GM12878 (cell line): ENCODE data around the gene SETBP1. TPM values are rescaled to one million over a fixed set of nuclear protein-coding genes. Genes with fewer than 3 reads are reported as not detected.

Source experiments
- ATAC-seq: fragments of 200-7000 bp; cut with Tn5 transposase; 3 replicates; pipeline ENCODE4 v1.9.1; 2020; ENCODE audit warnings: mild to moderate bottlenecking, moderate library complexity
- BruUV-seq: library from RNA; stranded (reverse); fragments of 400-500 nt; replicated peaks from 2 replicates; lab custom pipeline; 2021; lab: Mats Ljungman, UMichigan
- CTCF ChIA-PET: fragments of 300-600 bp; sonication (Branson Sonifier 250); formaldehyde crosslinking; extraction: SDS; loops from one replicate; lab custom pipeline; 2021; ENCODE audit warnings: inconsistent platforms; lab: Yijun Ruan, JAX
- POLR2A ChIA-PET: fragments of 350-600 bp; formaldehyde crosslinking; extraction: SDS; loops from one replicate; lab custom pipeline; 2021; ENCODE audit warnings: inconsistent platforms; lab: Charles Lee
- RAD21 ChIA-PET: fragments of 300-600 bp; sonication (Branson Sonifier 250); formaldehyde crosslinking; loops from one replicate; lab custom pipeline; 2023; ENCODE audit warnings: antibody characterized with exemption; ENCODE audit not compliant: unreplicated experiment; lab: Charles Lee
- SMC1A ChIA-PET: fragments of 300-600 bp; sonication (Branson Sonifier 250); formaldehyde crosslinking; loops from one replicate; lab custom pipeline; 2023; ENCODE audit not compliant: unreplicated experiment, uncharacterized antibody; lab: Charles Lee
- DNase-seq: peaks from one replicate; pipeline ENCODE4 v3.0.0-alpha.2; 2011; ENCODE audit warnings: low read depth, low spot score
- FAIRE-seq: peaks from 3 replicates; lab custom pipeline; 2011; peaks lifted over from hg19 to GRCh38; lab: Jason Lieb, UNC
- H2AFZ ChIP-seq: 2 replicates; pipeline ENCODE4 v1.6.0; 2011; ENCODE audit warnings: low read depth, low read length, control low read depth; ENCODE audit not compliant: control insufficient read depth
- H3K27ac ChIP-seq: 2 replicates; pipeline ENCODE4 v1.5.1; 2011; ENCODE audit warnings: control low read depth; ENCODE audit not compliant: control insufficient read depth, insufficient read depth
- H3K27me3 ChIP-seq, 2 experiments: replicated peaks in 1 of 2; 2 replicates each; pipeline versions ENCODE4 v1.6.0 to v1.6.1; 2011; ENCODE audit warnings: low read length in 1 of 2; ENCODE audit not compliant: control insufficient read depth in 2 of 2, insufficient read depth in 2 of 2
- H3K36me3 ChIP-seq, 2 experiments: 2 replicates each; pipeline ENCODE4 v1.5.1; 2011; ENCODE audit warnings: low read length in 1 of 2; ENCODE audit not compliant: control insufficient read depth in 2 of 2, insufficient read depth in 2 of 2
- H3K4me1 ChIP-seq: 2 replicates; pipeline ENCODE4 v1.6.1; 2011; ENCODE audit warnings: mild to moderate bottlenecking, low read length, moderate library complexity, mixed read lengths; ENCODE audit not compliant: control insufficient read depth, insufficient read depth
- H3K4me2 ChIP-seq: 2 replicates; pipeline ENCODE4 v1.6.0; 2011; ENCODE audit warnings: control low read depth; ENCODE audit not compliant: control insufficient read depth, insufficient read depth
- H3K4me3 ChIP-seq: fragments of 200-600 bp; sonication (generic); 2 replicates; pipeline ENCODE4 v1.5.1; 2016
- H3K79me2 ChIP-seq: 2 replicates; pipeline ENCODE4 v1.6.0; 2011; ENCODE audit warnings: low read length; ENCODE audit not compliant: control insufficient read depth, insufficient read depth
- H3K9ac ChIP-seq: 2 replicates; pipeline ENCODE4 v1.8.0; 2011; ENCODE audit warnings: low read length, control low read depth, mixed read lengths; ENCODE audit not compliant: control insufficient read depth, insufficient read depth
- H3K9me3 ChIP-seq: replicated peaks from 3 replicates; pipeline ENCODE4 v1.5.1; 2011; ENCODE audit warnings: mild to moderate bottlenecking, low read length; ENCODE audit not compliant: control insufficient read depth, insufficient read depth
- H4K20me1 ChIP-seq: 2 replicates; pipeline ENCODE4 v1.6.0; 2011; ENCODE audit not compliant: control insufficient read depth, insufficient read depth
- FOS ChIP-seq: IDR thresholded peaks from 3 replicates; pipeline ENCODE4 v1.6.1; 2011; ENCODE audit warnings: borderline replicate concordance; ENCODE audit not compliant: insufficient read length; ENCODE audit errors: extremely low read depth
- HDAC2 ChIP-seq: fragments of 200-600 bp; sonication (generic); IDR thresholded peaks from 2 replicates; pipeline ENCODE4 v1.6.1; 2017
- IKZF1 ChIP-seq: fragments of 450-650 bp; conservative IDR thresholded peaks from 2 replicates; pipeline ENCODE4 v1.6.1; 2017; ENCODE audit warnings: antibody characterized with exemption, mild to moderate bottlenecking
- IKZF2 ChIP-seq, 2 experiments: fragments of 450-650 bp; IDR thresholded peaks; 2 replicates each; pipeline ENCODE4 v1.6.1; 2017; ENCODE audit warnings: mild to moderate bottlenecking in 2 of 2, moderate library complexity in 2 of 2
- NFIC ChIP-seq: IDR thresholded peaks from 2 replicates; pipeline ENCODE4 v1.6.1; 2012; ENCODE audit warnings: low read depth, mild to moderate bottlenecking, inconsistent platforms, low read length, moderate library complexity
- NFXL1 ChIP-seq: fragments of 450-650 bp; IDR thresholded peaks from 2 replicates; pipeline ENCODE4 v1.6.1; 2017; ENCODE audit warnings: antibody characterized with exemption, mild to moderate bottlenecking, borderline replicate concordance
- PML ChIP-seq: IDR thresholded peaks from 2 replicates; pipeline ENCODE4 v1.6.1; 2012; ENCODE audit warnings: low read length, inconsistent platforms
- RCOR1 ChIP-seq: conservative IDR thresholded peaks from 2 replicates; pipeline ENCODE4 v1.6.1; 2012; ENCODE audit warnings: low read depth, low read length, improper control_type of control experiment
- RUNX3 ChIP-seq: IDR thresholded peaks from 2 replicates; pipeline ENCODE4 v1.6.1; 2012; ENCODE audit warnings: low read length, inconsistent platforms
- SIN3A ChIP-seq: IDR thresholded peaks from 2 replicates; pipeline ENCODE4 v1.6.1; 2012; ENCODE audit warnings: low read depth, low read length, improper control_type of control experiment
- TCF3 ChIP-seq: IDR thresholded peaks from 2 replicates; pipeline ENCODE4 v1.6.1; 2012; ENCODE audit warnings: low read depth, mild to moderate bottlenecking, low read length, borderline replicate concordance; ENCODE audit not compliant: insufficient read depth
- ZNF207 ChIP-seq: fragments of 450-650 bp; IDR thresholded peaks from 2 replicates; pipeline ENCODE4 v1.6.1; 2014; ENCODE audit warnings: antibody characterized with exemption, mild to moderate bottlenecking, borderline replicate concordance
- WGBS: methylation state at CpG from one replicate; pipeline ENCODE4 v1.1.6; 2016; ENCODE audit warnings: low lambda C conversion rate; ENCODE audit not compliant: insufficient replicate concordance, insufficient coverage; ENCODE audit errors: missing lambda C conversion rate; 5-methylcytosine and 5-hydroxymethylcytosine counted together
- in situ Hi-C: fragments of 300-500 bp; cut with MboI; formaldehyde crosslinking; loops from 9 replicates; pipeline ENCODE4 v1.14.3; 2018; ENCODE audit warnings: mixed read lengths
- intact Hi-C: fragments of 100-400 bp; cut with micrococcal nuclease; formaldehyde crosslinking; loops from one replicate; pipeline ENCODE4 v1.14.2; 2022; ENCODE audit not compliant: unreplicated experiment
- polyA plus RNA-seq, 11 experiments: library from polyadenylated mRNA; depleted of rRNA in 4 of 11; unstranded in 6 of 11; stranded (reverse) in 5 of 11; fragments of >200 nt; fragmentation: Nextera tagmentation in 4 of 11; fragmentation: Illumina TruSeq in 1 of 11; extraction: Ambion mirVana in 4 of 11; extraction: Trizol in 1 of 11; gene quantifications; 1 replicate in 1 of 11; 2 replicates in 10 of 11; pipeline versions ENCODE4 v1.2.1 to v1.2.3, GENCODE V29; 2011 to 2016; ENCODE audit warnings: inconsistent platforms in 2 of 11, missing spikeins in 2 of 11, low read depth in 1 of 11
- total RNA-seq, 4 experiments: library from RNA; depleted of rRNA in 3 of 4; stranded (reverse); fragments of >200 nt in 3 of 4; fragmentation: Illumina TruSeq in 1 of 4; extraction: Trizol in 1 of 4; gene quantifications; 2 replicates each; pipeline versions ENCODE4 v1.2.1 to v1.2.3, GENCODE V29; 2013 to 2021
- TF ChIP-seq, protein P1 (sequence below): IDR thresholded peaks from 2 replicates; pipeline ENCODE4 v1.6.1; 2012; ENCODE audit warnings: low read length, inconsistent platforms
- TF ChIP-seq, protein P2 (sequence below): IDR thresholded peaks from 2 replicates; pipeline ENCODE4 v1.6.1; 2011; ENCODE audit warnings: mild to moderate bottlenecking, low read depth, low read length, moderate library complexity; ENCODE audit not compliant: insufficient replicate concordance
- TF ChIP-seq, protein P3 (sequence below): fragments of 450-650 bp; IDR thresholded peaks from 2 replicates; pipeline ENCODE4 v1.6.1; 2018; ENCODE audit warnings: mild to moderate bottlenecking, low read depth, moderate library complexity; ENCODE audit not compliant: partially characterized antibody

SETBP1 gene
- total and polyA plus RNA-seq, 10 of the 15 experiments (the other 5 are each of a cell fraction or from before 2014, with no cell fraction given) = 0.99 to 29.7 (median 8.3) TPM

DNA sequence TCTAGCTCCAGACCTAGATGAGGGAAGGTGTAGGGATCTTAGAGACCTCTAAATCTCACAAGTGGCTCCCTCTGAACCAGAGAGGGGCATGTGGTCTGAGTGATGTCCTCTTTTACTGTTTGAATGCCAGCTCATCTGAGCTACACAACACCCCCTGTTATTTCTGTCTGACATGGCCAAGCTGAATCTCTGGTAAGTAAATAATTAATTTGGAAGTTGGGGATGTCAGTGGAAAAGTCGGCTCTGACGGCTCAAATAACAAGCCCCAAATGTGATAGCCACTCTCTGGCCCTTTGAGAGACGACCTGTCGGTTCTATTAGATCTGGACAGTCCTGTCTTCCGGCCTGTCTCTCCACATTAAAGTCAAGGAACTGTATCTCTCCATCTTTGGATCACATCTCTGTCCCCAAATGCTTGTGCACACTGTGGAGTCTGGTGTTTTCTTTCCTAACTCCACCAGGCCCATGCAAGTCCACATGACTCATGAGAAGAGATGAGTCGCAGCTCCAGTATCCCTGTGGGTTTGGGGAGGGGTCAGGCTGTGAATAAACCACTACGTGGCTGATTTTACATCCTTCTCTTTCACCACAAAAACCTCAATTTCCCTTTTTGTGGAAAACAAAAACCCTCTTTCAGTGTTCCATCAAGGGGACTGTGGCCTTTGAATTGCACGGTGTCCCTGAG lies 52.5 kb downstream of the SETBP1 start:
- Histone ChIP-seq H3K4me2 (no peak overlapping the region), H3K79me2 (no peaks in the 10 kb centered on the region), H3K4me1 (peaks cover 41% of the 10 kb centered on the region), H3K36me3 (no peaks in the 10 kb centered on the region), H2AFZ (no peak overlapping the region), H3K27ac (no peak overlapping the region), H3K27me3 (no peaks in the 10 kb centered on the region), H3K4me3 (no peak overlapping the region), H3K9ac (no peak overlapping the region), H3K9me3 (no peaks in the 10 kb centered on the region), H4K20me1 (no peaks in the 10 kb centered on the region)
- ChIA-PET POLR2A (interaction anchor here (0.5 to 2.5 kb wide), 8 partner anchors 9 to 74 kb away, joined by 3 to 8 read pairs (median 4); no protein-coding TSS in a partner anchor), CTCF (interaction anchor here (0.9 to 1.7 kb wide), 5 partner anchors 9 to 75 kb away, joined by 3 to 4 read pairs (median 3); no protein-coding TSS in a partner anchor), SMC1A (interaction anchor here (1.0 to 11.1 kb wide), 12 partner anchors 9 to 371 kb away, joined by 3 to 111 read pairs (median 5); no protein-coding TSS in a partner anchor), RAD21 (interaction anchor here (0.9 to 2.7 kb wide), 2 partner anchors 26 to 160 kb away, joined by 3 to 22 read pairs; no protein-coding TSS in a partner anchor)
- DNase-seq (no peak), ATAC-seq (peak; percentile 16; the same call in 1 of the 3 replicates), FAIRE-seq (no peak)
- intact Hi-C loops (no loop called here), in situ Hi-C loops (no loop called here)
- WGBS = 55% methylated on average over 8 of the region's 8 CpGs
- BruUV-seq = no TSS peak
- TF ChIP-seq, protein P1, sequence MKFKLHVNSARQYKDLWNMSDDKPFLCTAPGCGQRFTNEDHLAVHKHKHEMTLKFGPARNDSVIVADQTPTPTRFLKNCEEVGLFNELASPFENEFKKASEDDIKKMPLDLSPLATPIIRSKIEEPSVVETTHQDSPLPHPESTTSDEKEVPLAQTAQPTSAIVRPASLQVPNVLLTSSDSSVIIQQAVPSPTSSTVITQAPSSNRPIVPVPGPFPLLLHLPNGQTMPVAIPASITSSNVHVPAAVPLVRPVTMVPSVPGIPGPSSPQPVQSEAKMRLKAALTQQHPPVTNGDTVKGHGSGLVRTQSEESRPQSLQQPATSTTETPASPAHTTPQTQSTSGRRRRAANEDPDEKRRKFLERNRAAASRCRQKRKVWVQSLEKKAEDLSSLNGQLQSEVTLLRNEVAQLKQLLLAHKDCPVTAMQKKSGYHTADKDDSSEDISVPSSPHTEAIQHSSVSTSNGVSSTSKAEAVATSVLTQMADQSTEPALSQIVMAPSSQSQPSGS = no peak
- no peak for TF ChIP-seq PML
- TF ChIP-seq, protein P2, sequence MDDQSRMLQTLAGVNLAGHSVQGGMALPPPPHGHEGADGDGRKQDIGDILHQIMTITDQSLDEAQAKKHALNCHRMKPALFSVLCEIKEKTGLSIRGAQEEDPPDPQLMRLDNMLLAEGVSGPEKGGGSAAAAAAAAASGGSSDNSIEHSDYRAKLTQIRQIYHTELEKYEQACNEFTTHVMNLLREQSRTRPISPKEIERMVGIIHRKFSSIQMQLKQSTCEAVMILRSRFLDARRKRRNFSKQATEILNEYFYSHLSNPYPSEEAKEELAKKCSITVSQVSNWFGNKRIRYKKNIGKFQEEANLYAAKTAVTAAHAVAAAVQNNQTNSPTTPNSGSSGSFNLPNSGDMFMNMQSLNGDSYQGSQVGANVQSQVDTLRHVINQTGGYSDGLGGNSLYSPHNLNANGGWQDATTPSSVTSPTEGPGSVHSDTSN = no peak
- peak; percentile 91 for TF ChIP-seq RUNX3
- TF ChIP-seq ZNF207 = no peak
- peak; percentile 57; the same call in 1 of the 2 replicates for TF ChIP-seq NFIC
- TF ChIP-seq IKZF1 = 0 out of 2 replicates have a peak, but pooled peaks have one; percentile 21
- TF ChIP-seq HDAC2 = no peak
- no peak for TF ChIP-seq SIN3A
- TF ChIP-seq FOS = no peak
- TF ChIP-seq NFXL1 = no peak
- TF ChIP-seq RCOR1 = no peak
- TF ChIP-seq IKZF2 (IDR thresholded peaks at IDR 0.05) = peak; percentile 31 to 43; a peak in 3 of 4 replicates
- TF ChIP-seq, protein P3, sequence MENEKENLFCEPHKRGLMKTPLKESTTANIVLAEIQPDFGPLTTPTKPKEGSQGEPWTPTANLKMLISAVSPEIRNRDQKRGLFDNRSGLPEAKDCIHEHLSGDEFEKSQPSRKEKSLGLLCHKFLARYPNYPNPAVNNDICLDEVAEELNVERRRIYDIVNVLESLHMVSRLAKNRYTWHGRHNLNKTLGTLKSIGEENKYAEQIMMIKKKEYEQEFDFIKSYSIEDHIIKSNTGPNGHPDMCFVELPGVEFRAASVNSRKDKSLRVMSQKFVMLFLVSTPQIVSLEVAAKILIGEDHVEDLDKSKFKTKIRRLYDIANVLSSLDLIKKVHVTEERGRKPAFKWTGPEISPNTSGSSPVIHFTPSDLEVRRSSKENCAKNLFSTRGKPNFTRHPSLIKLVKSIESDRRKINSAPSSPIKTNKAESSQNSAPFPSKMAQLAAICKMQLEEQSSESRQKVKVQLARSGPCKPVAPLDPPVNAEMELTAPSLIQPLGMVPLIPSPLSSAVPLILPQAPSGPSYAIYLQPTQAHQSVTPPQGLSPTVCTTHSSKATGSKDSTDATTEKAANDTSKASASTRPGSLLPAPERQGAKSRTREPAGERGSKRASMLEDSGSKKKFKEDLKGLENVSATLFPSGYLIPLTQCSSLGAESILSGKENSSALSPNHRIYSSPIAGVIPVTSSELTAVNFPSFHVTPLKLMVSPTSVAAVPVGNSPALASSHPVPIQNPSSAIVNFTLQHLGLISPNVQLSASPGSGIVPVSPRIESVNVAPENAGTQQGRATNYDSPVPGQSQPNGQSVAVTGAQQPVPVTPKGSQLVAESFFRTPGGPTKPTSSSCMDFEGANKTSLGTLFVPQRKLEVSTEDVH = no peak
- no peak for TF ChIP-seq TCF3
